ENCODE measurements around the gene SH3PXD2A.

DNA sequence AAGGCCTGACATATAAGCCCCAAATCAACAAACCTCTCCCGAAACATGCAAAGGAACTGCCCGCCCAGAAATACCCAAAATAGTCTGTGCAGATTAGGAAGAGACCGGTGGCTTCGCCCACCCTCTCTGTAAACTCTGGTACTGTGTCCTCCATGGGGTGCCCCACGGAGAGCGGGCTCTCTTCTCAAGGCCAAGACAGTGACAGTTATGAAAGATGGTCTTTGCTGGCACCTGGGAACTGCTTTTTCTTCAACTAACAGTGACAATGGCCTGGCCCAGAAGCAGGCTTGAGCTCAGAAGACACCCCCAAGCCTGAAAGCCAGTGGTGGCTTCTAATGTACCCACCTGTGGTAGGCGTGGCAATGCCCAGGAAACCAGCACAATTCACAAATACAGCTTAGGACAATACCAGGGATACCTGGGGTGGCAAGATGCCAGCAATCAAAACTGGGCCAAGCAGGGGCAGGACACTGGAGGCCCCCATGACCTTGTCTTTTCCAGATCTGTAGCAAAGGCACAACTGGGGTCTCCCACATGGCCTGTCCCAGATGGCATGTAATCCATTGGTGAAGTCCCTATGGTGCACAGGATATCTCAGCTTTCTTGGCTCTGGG, 254.3 kb downstream of the SH3PXD2A start:
- TF ChIP-seq POLR2A (IDR thresholded peaks at IDR 0.05; ENCODE audit: low read depth, low read length) (no peak), POLR2AphosphoS5 (IDR thresholded peaks at IDR 0.05; ENCODE audit: low read depth, low read length) (no peak), TAF1 (IDR thresholded peaks at IDR 0.05; ENCODE audit: borderline replicate concordance, low read depth, low read length) (no peak)
